Erythroblast (primary cell): ENCODE data around the gene ANTXR2.

ENCODE experiments used
- GATA1 ChIP-seq: IDR thresholded peaks from 2 replicates; pipeline ENCODE4 v1.6.1; 2011; ENCODE audit warnings: low read depth, mild to moderate bottlenecking, control low read depth, low read length, moderate library complexity
- POLR2A ChIP-seq: IDR thresholded peaks from 2 replicates; pipeline ENCODE4 v1.6.1; 2011; ENCODE audit warnings: mild to moderate bottlenecking, low read length

DNA sequence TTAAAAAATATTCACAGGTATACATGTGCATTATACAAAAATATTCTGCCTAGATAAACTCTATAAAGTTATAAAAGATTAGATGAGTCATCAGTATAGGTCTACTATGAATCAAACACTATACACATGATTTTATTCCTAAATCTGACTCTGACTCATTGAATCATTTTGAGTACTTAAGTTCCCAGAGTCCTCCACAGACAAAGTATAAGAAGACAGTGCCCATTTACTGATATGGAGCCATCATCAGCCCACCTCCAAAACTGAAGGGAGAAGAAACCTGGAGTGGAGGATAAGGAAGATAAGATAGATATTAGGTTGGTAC, 28.7 kb upstream of the ANTXR2 start:
- no peak for TF ChIP-seq POLR2A
- no peak for TF ChIP-seq GATA1
